Heart right ventricle (tissue), 16 donors: ENCODE results near the gene RNF213. TPM values are rescaled to one million over a fixed set of nuclear protein-coding genes. Genes with fewer than 3 reads are reported as not detected.

ENCODE experiments used
- ATAC-seq, 8 donors: fragments of 200-7000 bp; cut with Tn5 transposase; one replicate each; pipeline ENCODE4 v1.9.1; 2020; ENCODE audit warnings: mild to moderate bottlenecking in 8 of 8, moderate library complexity in 8 of 8, moderate number of reproducible peaks in 1 of 8
- DNase-seq, 2 donors: peaks; one replicate each; pipeline ENCODE4 v3.0.0-alpha.2; 2020
- H3K27ac ChIP-seq, 10 donors: fragments of 200-600 bp; sonication (generic) in 2 of 10; one replicate each; pipeline versions ENCODE4 v1.5.0 to v1.8.0; 2020 to 2022; ENCODE audit warnings: mild to moderate bottlenecking in 3 of 10
- H3K27me3 ChIP-seq, 7 donors: fragments of 200-600 bp; one replicate each; pipeline ENCODE4 v1.8.0; 2021 to 2022; ENCODE audit warnings: mild to moderate bottlenecking in 2 of 7
- H3K36me3 ChIP-seq, 9 donors: fragments of 200-600 bp; sonication (generic) in 1 of 9; one replicate each; pipeline versions ENCODE4 v1.5.0 to v1.8.0; 2020 to 2022; ENCODE audit warnings: mild to moderate bottlenecking in 2 of 9
- H3K4me1 ChIP-seq, 9 donors: fragments of 200-600 bp; sonication (generic) in 1 of 9; one replicate each; pipeline versions ENCODE4 v1.5.0 to v1.8.0; 2020 to 2022; ENCODE audit warnings: mild to moderate bottlenecking in 4 of 9
- H3K4me3 ChIP-seq, 10 donors: fragments of 200-600 bp; sonication (generic) in 2 of 10; one replicate each; pipeline versions ENCODE4 v1.5.0 to v1.8.0; 2020 to 2022; ENCODE audit warnings: mild to moderate bottlenecking in 7 of 10, moderate library complexity in 2 of 10
- H3K9me3 ChIP-seq, 11 donors: fragments of 200-600 bp in 10 of 11; sonication (generic) in 2 of 11; one replicate each; pipeline versions ENCODE4 v1.5.0 to v1.8.0; 2013 to 2022; ENCODE audit warnings: mild to moderate bottlenecking in 2 of 11, control low read depth in 1 of 11, moderate library complexity in 1 of 11
- CTCF ChIP-seq, 9 donors: fragments of 200-600 bp; sonication (generic) in 2 of 9; IDR thresholded peaks; one replicate each; pipeline versions ENCODE4 v1.5.0 to v1.8.0; 2021 to 2022; ENCODE audit warnings: antibody characterized with exemption in 9 of 9, mild to moderate bottlenecking in 5 of 9, moderate library complexity in 1 of 9
- WGBS, 2 donors: extraction: QIAGEN DNeasy Blood & Tissue Kit; methylation state at CpG; one replicate each; pipeline ENCODE4 v1.1.7; 2013; ENCODE audit warnings: inconsistent platforms in 1 of 2; 5-methylcytosine and 5-hydroxymethylcytosine counted together
- intact Hi-C, 10 donors: fragments of 100-400 bp; cut with DNase I; formaldehyde crosslinking; loops; one replicate each; pipeline versions ENCODE4 v1.11.1 to v1.14.2; 2022
- polyA plus RNA-seq, 2 donors: library from polyadenylated mRNA; stranded (reverse); fragments of 200-250 nt; gene quantifications; one replicate each; pipeline ENCODE4 v1.2.3, GENCODE V29; 2013
- total RNA-seq, 10 donors: library from RNA; stranded (reverse); fragmentation: NEBNext Ultra II Directional in 3 of 10; extraction: Animal tissue kit (Norgen Biotek cat#: 25700) in 3 of 10; gene quantifications; one replicate each; pipeline versions ENCODE4 v1.2.1 to v1.2.4, GENCODE V29; 2021 to 2023
- donor health status: Arrhythmogenic right ventricular cardiomyopathy.
- donor health status: ischemic (EF 13 %, LVEDD 7.1; RV severe dilation, severe dysfunction).
- donor health status: healthy with polysubstance abuse.
- donor health status: DM: no; HTN: yes; CAD: no.
- donor health status: DM: no; HTN: no; CAD: no.
- donor health status: ischemic (EF 25% LVEDD 6.9; RV normal size, moderate dysfunction).
- donor health status: ischemic (EF 25% LVEDD 5.7; RV mildly dilated, moderate dysfunction).
- donor health status: healthy.
- donor health status: DM: yes; HTN: yes; CAD: no.
- donor health status: Ischemic cardiomyopathy.
- donor health status: ischemic (EF 35%, LVEDD 5.7; RV mildly dilated, moderate dysfunction).
- donor health status: nonischemic (EF 11% LVEDD 7.7; RV severe dilation, severe dysfunction).
- donor health status: DM: yes; HTN: yes; CAD: no.
- donor health status: PGD.
- donor health status: ischemic (EF 29% LVEDD 5.4; RV normal size, mild dysfunction).
- donor health status: nonischemic (EF 23%, LVEDD 6.1; RV moderate dilation, normal function).

Gene RNF213
- total and polyA plus RNA-seq, 12 donors: 13.1 to 97.0 (median 31.7) TPM

- DNase-seq (no peak), ATAC-seq (no peak)
- WGBS, 2 donors: 82 to 85% methylated on average over 7 of the region's 7 CpGs
- H3K4me1 ChIP-seq: peaks cover 6 to 33% (median 26%) of the 10 kb centered on the region in 9 donors
- TF ChIP-seq CTCF (IDR thresholded peaks at IDR 0.05): no peak
- peaks cover 0 to 18% (median 0%) of the 10 kb centered on the region in 7 donors for H3K27me3 ChIP-seq
- peak overlapping the region in 8 of 10 donors; percentile 70 to 97 (median 90) for H3K4me3 ChIP-seq
- H3K27ac ChIP-seq: no peak overlapping the region
- H3K36me3 ChIP-seq: peaks cover 0 to 32% (median 3%) of the 10 kb centered on the region in 9 donors
- H3K9me3 ChIP-seq: no peaks in the 10 kb centered on the region
- intact Hi-C loops: no loop called here
Measured at GRCh38 chr17:80416260-80416939, 155.7 kb downstream of the RNF213 start.

GRCh38 chr17:80416940-80417293, 156.3 kb downstream of the RNF213 start:
- peaks cover 0 to 18% (median 0%) of the 10 kb centered on the region in 7 donors for H3K27me3 ChIP-seq
- intact Hi-C loops: no loop called here
- no peak for TF ChIP-seq CTCF (IDR thresholded peaks at IDR 0.05)
- H3K36me3 ChIP-seq: peaks cover 0 to 32% (median 3%) of the 10 kb centered on the region in 9 donors
- H3K4me1 ChIP-seq: peaks cover 6 to 33% (median 26%) of the 10 kb centered on the region in 9 donors
- no peak overlapping the region for H3K27ac ChIP-seq
- DNase-seq: no peak
- H3K9me3 ChIP-seq: no peaks in the 10 kb centered on the region
- WGBS, 2 donors: 86 to 89% methylated on average over 6 of the region's 6 CpGs
- ATAC-seq: no peak
- no peak overlapping the region for H3K4me3 ChIP-seq

DNA sequence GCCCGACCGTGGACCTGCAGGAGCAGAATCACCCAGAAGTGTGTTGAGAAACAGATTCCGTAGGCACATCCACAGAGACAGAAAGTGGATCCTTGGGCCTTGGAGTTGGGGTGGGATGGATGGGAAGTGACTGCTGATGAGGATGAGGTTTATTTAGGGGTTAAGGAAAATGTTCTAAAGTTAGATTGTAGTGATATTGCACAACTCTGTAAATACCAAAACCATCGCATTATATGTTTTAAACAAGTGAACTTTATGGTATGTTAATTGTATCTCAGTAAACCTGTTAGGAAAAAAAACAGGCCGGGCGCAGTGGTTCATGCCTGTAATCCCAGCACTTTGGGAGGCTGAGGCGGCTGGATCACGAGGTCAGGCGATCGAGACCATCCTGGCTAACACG, 157.9 kb downstream of the RNF213 start:
- ATAC-seq (no peak), DNase-seq (no peak)
- Histone ChIP-seq H3K36me3 (peaks cover 0 to 32% (median 3%) of the 10 kb centered on the region in 9 donors), H3K4me3 (no peak overlapping the region), H3K9me3 (no peaks in the 10 kb centered on the region), H3K4me1 (peaks cover 6 to 40% (median 32%) of the 10 kb centered on the region in 9 donors), H3K27me3 (peaks cover 0 to 12% (median 0%) of the 10 kb centered on the region in 7 donors), H3K27ac (no peak overlapping the region)
- intact Hi-C loops: no loop called here
- 96 to 97% methylated on average over 11 of the region's 11 CpGs for WGBS, 2 donors
- TF ChIP-seq CTCF (IDR thresholded peaks at IDR 0.05): no peak

- no peak for ATAC-seq
- WGBS, 2 donors: 88 to 89% methylated on average over 11 of the region's 11 CpGs
Measured at GRCh38 chr17:80419255-80419654, 158.6 kb downstream of the RNF213 start.

More at GRCh38 chr17:80419255-80419654, 158.6 kb downstream of the RNF213 start:
- no peak for DNase-seq
- no peaks in the 10 kb centered on the region for H3K9me3 ChIP-seq
- H3K36me3 ChIP-seq: peaks cover 0 to 32% (median 3%) of the 10 kb centered on the region in 9 donors
- H3K27me3 ChIP-seq: peaks cover 0 to 5% (median 0%) of the 10 kb centered on the region in 7 donors
- H3K4me1 ChIP-seq: peaks cover 2 to 36% (median 27%) of the 10 kb centered on the region in 9 donors
- H3K27ac ChIP-seq: no peak overlapping the region
- no peak overlapping the region for H3K4me3 ChIP-seq
- intact Hi-C loops: no loop called here
- TF ChIP-seq CTCF (IDR thresholded peaks at IDR 0.05): no peak
